Measurements from ENCODE around the gene SUCLG2.

SUCLG2 gene

DNA sequence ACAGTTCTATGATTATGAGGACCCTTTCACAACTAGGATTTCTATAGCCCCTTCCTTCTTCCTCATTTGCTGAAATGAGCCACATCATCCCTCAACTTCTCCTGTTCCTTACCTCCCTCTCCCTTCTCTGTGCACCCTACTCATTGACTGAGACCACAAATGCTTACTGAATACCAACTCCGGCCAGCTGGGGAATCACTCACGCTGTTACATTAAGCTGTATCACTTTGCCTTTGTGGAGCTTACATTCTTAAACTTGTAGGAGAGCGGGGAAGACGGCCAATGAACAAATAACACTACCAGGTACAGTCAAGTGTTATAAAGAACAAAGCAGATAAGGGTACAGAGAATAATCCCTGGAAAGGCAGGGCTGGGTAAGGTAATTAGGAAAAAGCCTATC lies 5.7 kb downstream of the SUCLG2 start:
- DNase-seq (ENCODE audit: low spot score), result no peak

DNA sequence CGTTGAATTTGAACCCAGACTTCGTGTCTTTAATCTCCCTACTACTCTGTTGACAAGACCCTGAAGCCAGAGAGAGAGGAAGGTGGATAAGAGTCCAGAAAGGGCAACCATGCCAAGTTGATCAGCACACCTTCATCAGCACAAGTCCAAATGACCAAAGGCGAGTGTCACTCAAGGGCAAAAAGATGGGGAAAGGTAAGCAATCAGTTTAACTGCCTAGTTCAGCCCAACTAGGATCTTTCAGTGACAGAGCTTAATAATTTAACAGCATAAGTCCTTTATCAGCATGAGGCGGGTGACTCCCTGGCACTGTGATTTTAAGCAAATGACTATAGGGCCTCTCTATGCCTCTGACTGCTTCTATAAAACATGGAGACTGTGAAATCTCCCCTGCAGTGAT lies 6.2 kb downstream of the SUCLG2 start:
- no peak for DNase-seq (ENCODE audit: low spot score)

DNA sequence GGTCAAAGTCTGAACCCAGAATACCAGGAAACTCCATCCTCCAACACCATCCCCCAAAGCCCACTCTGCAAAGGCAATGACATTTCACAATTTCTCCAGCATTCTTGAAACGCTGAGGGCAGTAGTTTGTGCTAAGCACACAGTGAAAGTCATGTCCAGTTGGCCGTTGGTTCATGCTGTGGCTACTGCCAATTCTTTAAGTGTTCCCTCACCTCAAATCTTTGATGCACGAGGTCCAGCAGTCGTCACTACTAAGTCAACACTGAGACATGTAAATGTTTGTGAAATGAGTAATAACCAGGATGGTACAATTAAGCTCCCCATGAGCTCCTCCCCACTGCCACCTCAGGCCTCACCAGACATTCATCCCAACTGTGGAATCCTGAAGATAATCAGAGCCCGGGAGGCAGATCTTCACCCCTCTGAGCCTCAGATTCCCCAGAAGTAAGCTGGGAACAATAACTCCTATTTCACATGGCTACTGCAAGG lies 7.0 kb downstream of the SUCLG2 start:
- no peak for DNase-seq (ENCODE audit: low spot score)

DNA sequence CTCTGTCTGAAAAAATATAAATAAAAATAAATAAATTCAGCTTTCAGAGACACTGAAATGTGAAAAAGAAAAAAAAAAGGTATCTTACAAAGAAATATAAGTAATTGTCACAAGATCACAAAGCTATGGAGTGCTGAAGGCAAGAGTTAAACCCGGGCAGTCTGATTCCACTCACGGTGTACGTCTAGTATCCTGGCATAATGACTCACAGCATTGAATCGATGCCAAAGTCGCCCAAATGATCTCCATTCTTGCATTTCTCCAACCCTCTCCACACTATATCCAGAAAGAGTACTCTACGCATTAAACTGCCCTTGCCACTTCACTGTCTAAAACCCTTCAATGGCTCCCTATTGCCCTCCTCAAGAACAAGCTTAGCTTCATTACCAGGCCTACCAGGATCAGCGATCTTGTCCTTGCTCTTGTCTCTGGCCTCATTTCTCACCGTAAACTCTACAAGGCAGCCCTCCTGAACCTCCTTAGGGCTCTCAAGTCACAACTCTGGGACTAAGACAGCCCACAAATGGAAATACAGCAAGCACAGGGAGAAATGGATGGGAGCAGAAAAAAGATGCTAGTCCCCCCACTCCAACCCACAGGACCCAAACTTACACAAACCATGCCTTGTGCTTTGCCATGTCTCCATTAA lies 7.7 kb downstream of the SUCLG2 start:
- DNase-seq (ENCODE audit: low spot score), result no peak

DNA sequence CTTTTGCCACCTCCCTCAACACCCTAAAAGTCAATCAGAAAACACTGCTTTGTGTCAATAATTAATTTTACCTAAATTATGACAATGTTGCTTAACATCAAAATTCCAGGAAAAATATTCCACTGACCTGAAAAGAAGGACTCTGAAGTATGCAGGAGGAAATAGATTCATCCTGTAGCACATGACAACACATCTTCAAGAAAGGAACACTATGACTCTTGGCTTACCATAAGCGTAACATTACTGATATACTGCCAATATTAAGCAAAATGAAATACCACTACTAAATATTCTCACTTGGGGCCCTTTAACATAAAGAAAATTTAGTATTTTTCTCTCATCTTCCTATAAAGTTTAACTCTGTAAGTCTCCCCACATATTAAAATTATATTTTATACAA lies 9.6 kb downstream of the SUCLG2 start:
- DNase-seq (ENCODE audit: low spot score), result no peak

DNA sequence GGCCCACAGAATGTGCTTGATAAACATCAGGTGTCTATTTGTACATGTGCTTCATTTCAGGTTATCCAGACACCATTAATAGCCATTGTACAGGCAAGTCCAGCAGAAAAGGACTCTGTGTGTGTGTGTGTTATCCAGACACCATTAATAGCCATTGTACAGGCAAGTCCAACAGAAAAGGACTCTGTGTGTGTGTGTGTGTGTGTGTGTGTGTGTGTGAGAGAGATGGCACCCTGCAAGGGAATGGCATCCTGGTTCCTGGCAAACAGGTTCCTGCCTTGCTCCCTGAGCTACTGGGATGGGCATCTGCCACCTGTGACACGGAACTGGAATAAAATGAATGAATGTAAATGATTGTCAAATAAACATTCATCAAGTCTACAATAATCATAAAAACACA lies 11.7 kb downstream of the SUCLG2 start:
- DNase-seq (ENCODE audit: low spot score), result no peak

DNA sequence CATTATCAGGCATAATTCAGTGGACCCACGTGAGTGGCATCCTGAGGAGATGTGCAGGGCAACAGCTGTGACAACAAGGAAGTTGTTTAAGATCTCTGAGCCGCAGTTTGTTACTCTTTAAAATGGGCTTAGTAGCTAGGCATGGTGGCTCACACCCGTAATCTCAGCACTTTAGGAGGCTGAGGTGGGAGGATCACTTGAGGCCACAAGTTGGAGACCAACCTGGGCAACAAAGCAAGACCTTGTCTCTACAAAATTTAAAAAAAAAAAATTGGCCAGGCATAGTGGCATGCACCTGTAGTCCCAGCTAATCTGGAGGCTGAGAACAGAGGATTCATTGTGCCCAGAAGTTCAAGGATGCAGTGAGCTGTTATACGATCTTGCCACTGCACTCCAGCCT lies 12.2 kb downstream of the SUCLG2 start:
- no peak for DNase-seq (ENCODE audit: low spot score)

DNA sequence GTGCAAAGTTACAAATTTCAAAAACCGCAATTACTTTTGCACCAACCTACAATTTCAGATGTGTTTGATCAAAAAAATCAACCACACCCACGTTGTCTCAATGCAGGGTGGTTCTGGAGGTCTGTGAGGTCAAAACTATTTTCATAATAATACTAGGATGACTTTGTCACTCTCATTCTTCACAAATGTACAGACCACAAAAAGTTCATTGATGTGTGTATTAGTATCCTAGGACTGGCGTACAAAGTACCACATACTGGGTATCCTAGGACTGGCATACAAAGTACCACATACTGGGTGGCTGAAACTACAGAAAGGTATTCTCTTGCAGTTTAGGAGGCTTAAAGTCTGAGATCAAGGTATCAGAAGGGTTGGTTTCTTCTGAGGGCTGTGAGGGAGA lies 13.0 kb downstream of the SUCLG2 start:
- DNase-seq (ENCODE audit: low spot score), result no peak

DNA sequence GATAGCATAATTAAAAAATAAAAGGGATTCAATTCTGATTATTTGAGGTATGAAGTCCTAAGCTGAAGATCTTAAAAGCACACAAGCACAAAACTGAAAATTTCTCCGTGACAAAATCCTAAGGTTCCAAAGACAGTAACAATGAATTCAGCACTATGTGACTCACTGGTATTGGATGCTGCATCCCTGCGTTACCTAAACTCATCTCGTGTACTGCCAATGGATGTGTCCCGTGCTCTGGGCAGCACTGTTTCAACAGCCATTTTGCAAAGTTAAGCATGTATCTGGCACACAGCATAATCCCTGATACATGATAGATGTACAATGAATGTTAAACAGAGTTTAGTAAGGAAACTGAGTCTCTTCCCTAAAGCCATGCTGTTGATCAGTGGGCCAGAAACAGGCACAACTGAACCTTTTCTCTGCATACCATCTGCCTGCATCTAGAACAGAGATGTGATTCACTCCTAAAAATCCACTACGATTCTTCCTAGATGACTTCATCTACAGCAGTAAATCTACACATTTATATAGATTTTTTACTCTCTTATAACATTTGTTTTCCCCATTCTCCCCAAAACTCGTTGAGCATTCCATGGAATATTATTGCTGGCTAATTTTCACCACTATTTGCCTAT lies 14.3 kb downstream of the SUCLG2 start:
- DNase-seq (ENCODE audit: low spot score), result no peak

DNA sequence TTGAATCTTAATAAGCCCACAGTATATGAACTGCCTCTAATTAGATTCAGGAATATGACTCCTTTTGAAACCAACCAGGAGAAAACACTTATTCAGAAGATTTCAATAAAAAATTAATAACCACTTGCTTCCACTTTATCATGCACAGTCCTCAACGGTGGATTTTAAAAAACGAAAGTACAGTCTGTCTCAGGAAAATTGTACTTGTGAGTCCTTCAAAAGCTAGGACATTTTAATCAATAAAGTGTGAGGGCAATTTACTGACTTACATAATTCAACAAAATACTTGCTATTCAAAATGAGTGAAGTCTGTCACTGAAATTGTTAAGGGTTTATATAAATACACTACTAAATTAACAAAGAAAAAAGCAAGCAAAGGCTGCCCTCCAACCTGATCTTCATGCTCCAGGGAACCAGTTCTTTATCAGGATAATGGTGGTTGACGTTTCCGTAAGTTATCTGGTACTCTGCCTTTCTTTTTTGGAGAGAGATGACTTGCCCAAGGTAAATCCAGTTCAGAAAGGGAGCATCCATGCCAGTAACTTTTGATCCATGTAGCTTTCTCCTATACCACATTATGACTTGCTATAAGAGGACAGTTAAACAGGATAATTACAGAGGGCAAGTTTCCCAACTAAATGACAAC lies 17.0 kb downstream of the SUCLG2 start:
- no peak for DNase-seq (ENCODE audit: low spot score)

DNA sequence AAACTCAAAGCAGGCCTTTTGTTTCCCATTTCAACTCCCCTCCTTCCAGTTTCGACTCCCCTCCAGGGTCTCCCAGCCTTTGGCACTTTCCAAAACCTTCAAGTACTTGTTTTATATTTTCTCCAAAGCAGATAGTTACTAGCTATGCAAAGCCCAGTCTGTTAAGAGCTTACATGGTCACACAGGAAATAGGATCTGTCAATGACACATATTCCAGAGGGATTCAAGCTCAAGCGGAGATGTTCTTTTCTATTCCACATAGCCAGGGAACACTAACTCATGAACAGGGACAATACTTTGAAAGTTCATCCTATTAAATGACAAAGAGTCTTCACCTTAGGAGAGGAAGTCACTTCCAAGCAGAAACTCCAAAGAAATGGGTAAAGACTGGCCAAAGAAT lies 18.6 kb downstream of the SUCLG2 start:
- DNase-seq (ENCODE audit: low spot score), result no peak

DNA sequence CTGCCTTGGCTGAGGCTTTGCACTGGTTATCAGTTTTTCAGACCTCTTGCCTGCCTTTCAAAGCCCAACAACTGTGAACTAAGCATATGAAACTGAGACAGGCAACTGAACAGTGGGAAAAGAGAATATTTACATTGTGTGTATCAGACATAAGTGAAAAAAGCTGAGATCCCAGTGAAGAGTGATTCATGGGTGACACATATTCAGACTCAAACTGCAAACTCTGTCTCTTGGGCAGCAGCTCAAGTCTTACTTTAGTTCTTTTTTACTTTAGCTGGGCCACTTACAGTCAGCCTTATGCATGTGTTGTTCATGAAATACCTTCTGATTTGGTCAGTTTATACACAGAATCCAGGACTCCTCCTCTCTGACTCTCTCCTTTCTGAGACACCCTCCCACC lies 19.2 kb downstream of the SUCLG2 start:
- peak; percentile 33 for DNase-seq (ENCODE audit: low spot score)

DNA sequence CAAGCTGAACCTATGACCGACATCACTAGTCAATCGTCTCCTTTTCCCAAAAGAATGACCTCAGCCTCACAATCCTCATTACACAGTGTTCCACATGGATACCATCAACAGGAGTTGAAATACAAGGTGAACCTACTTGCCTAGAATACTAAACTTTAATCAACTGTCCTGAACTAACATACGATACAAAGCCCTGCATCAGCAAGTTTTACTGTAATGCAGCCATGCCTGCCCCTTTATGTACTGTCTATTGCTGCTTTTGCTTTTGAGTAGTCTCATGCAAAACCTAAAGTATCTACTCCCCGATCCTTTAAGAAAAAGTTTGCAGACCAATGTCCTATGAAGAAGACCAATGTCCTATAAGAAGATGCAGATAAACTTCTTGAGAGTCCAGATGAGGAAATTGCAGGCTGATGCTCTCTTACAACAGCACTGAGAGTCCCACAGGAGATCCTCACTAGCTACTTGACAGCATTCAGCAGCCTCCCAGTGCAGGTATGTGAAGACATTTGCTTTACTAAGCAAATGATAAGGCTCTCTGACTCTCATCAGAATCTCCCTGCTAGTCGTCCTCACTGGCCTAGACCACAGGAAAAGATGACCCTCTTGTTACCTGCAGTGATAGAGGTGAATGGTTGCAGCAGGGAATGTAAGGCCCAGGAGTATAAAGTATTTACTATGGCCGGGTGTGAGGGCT lies 23.6 kb downstream of the SUCLG2 start:
- no peak for DNase-seq (ENCODE audit: low spot score)

DNA sequence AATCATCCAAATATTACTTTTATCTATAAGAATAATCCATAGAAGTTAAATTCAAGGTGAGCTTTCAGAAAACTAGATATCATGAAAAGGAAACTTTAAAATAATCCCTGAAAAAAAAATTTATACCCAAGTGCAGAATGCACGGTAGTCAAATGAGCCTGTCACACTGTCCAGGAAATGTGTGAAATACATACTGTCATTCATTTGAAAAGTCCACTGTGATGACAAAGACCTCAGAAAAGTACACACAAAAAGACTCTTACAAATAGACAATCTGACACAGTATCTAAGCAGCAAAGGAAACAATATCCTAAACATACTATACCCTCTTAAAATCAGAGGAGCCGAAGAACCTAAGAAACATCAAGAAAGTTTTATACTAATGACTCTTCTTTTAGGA lies 29.7 kb downstream of the SUCLG2 start:
- DNase-seq (ENCODE audit: low spot score), result no peak

DNA sequence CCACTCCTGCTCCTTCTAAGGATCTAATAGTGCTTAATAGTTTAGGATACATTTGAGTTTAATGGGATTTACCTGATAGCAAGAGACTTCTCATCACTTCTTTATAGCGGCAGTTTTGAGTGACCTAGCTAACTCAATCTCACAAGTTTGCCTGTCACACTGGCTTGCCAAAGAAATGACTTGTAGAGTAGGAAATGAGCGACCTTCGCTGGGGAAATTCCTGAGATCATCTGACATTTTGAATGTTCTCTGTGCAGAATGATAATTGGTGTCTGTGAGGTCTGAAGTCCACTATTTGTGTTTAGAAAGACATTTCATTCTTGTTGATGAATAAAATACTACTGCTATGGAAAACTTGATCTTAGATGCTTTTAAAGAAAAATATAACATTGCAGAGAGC lies 30.3 kb downstream of the SUCLG2 start:
- no peak for DNase-seq (ENCODE audit: low spot score)

DNA sequence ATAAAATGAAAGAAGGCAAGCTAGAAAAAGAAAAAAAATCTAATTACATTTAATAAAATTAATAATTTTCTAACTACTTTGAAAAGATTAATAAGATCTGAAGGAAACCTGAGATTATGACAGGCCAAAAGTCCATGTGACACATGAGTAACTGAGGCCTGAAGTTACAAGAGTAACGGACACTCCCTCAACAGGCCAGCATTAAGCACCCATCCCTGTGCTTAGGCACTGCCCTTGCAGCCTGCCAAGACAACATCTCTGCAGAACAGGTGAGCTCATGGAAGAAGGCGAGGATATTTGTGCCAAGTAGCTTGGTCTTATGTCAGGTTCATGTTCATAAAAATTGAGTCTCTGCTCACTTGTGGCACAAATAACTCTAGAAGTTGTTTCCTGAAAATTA lies 31.8 kb downstream of the SUCLG2 start:
- DNase-seq (ENCODE audit: low spot score), result no peak

DNA sequence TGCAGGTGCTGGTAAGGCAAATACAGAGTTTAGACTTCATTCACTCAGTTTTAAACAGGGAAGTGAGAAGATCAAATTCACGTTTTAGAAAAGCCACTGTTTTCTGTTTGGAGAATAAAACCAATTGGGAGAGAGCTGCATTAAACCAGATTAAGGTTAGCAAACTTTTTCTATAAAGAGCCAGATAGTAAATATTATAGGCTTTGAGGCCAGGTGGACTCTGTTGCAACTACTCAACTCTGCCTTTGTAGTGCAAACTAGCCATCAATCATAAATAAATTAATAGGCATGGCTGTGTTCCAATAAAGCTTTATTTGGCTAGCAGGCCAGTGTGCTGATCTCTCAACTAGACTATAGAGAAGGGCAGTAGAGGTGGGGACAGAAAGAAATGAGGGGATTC lies 33.5 kb downstream of the SUCLG2 start:
- no peak for DNase-seq (ENCODE audit: low spot score)

DNA sequence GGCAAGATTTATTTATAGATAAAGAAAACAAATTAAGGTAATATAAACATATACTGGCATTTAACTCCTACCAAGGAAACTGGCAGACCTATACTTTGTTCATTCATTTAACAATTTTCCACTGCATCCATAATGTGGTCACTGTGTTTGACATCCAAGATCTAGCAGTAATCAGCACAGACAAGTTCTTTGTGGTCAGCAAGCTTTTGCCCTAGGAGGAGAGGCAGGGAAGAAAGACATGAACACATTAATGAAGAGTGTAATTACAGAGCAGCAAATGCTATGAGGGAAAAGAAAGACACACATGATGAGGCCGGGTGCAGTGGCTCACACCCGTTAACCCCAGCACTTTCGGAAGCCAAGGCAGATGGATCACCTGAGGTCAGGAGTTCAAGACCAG lies 34.4 kb downstream of the SUCLG2 start:
- DNase-seq (ENCODE audit: low spot score), result no peak

DNA sequence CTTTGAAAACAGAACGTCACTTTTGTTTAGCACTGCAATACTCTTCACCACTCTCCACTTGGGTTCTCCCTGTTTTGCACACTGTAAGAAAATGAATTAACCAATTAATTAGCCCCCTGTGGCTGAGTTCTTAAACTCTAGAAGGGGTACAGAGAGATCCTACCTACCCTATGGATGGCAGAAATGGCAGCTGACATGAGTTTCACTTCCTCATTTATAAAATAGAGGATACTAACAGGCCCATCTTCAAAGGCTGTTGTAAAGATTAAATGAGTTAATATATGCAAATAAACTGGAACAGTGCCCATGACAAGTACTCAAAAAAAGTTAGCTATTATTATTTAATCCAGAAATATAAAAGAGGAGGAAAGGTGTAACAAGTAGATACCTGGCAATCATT lies 36.9 kb downstream of the SUCLG2 start:
- no peak for DNase-seq (ENCODE audit: low spot score)

DNA sequence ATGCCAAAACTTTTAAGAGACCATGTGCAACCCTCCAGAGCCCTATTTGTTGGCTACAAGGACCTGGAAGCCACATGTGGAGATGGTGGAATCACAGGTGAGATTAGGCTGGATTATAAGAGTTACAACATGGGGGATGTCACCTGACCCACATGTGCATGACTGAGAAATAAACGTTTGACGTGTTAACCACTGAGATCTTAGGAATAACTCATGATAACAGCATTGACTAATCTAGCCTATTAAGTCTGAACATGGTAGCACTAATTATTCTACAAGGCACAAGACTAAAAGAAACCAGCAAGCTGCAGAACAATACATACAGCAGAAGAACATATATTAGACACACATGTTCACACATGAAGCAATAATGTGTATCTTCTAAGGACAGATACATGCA lies 38.4 kb downstream of the SUCLG2 start:
- no peak for DNase-seq (ENCODE audit: low spot score)

DNA sequence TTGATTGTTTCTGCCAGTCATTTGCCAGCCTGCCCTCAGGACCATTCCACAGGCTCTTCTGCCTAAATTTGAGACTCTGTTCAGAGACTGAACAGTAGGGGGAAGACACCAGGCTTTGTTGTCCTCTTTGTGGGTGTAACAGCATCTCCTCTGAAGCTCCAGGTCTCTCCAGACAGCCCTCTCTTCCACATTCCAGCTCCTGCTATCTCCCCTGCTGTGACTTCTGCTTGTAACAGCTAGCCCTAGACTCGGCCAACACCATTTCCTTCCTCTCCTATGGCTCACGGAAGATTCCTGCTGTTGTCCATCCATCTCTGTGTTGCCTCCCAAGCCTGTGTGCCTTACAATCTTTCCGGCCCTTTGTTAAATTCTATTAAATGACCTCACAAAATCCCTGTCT lies 40.2 kb downstream of the SUCLG2 start:
- no peak for DNase-seq (ENCODE audit: low spot score)

DNA sequence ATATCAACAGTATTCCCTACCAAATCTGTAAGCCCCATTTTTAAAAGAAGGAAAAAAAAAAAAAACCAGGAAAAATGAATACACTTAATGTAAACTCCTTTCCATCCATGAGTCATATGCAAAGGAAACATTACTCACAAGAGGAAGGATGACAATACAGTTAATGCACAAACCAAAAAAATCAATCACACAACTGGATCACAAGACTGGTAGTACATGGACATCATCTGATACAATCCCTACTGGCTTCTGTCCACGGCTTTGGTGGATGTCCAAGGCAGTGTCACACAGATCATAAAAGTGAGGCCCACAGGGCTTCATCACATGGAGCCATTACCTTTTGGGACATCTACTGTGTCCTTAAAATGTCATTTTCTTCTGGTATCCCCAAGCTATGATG lies 44.0 kb downstream of the SUCLG2 start:
- DNase-seq (ENCODE audit: low spot score), result no peak

DNA sequence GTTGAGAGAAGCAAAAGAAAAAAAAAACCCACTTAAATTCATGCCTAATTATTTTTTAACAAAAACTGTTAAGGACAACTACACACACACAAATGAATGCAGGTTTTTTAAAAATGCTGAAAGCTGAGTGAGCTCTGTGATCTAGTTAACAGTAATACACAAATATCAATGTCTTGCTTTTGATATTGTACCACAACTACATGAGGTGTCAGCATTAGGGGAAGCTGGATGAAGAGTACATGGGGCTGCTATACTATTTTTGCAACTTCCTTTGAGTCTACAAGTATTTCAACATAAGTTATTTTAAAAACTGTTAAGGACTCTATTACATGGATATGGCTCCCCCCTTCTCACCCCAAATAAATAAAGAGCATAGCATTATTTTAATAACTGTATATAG lies 44.7 kb downstream of the SUCLG2 start:
- no peak for DNase-seq (ENCODE audit: low spot score)
